GM19193 (cell line): ENCODE data around the gene IRF4.
A peak's percentile ranks its signal among the peaks of the same experiment; 100 is the strongest.

Experiments used
- POLR2A ChIP-seq: IDR thresholded peaks from 4 replicates; pipeline ENCODE4 v1.6.1; 2011; ENCODE audit not compliant: insufficient read depth, insufficient read length; ENCODE audit errors: extremely low read depth

IRF4 gene

GRCh38 chr6:393391-394221, 2.1 kb downstream of the IRF4 start:
- peak; percentile 73 for TF ChIP-seq POLR2A

GRCh38 chr6:394641-395289, 3.2 kb downstream of the IRF4 start:
- TF ChIP-seq POLR2A: peak; percentile 48

- peak; percentile 65 for TF ChIP-seq POLR2A
These were observed 4.0 kb downstream of the IRF4 start for GRCh38 chr6:395432-396125.

GRCh38 chr6:396126-396520, 4.6 kb downstream of the IRF4 start:
- TF ChIP-seq POLR2A: peak; percentile 19

DNA sequence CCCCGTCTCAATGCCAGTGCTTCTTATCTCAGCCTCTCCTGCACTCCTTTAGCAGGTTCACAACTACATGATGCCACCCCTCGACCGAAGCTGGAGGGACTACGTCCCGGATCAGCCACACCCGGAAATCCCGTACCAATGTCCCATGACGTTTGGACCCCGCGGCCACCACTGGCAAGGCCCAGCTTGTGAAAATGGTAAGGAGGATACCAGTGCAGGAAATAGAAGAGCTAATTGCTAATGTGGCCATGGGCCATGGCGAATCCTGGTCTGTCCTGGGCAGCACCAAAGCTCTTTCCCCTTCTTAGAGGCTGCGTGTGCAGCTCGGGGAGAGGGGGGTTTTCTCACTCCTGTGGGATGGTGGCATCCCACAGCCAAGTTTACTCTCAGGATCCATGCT, 5.5 kb downstream of the IRF4 start:
- peak; percentile 61 for TF ChIP-seq POLR2A

DNA sequence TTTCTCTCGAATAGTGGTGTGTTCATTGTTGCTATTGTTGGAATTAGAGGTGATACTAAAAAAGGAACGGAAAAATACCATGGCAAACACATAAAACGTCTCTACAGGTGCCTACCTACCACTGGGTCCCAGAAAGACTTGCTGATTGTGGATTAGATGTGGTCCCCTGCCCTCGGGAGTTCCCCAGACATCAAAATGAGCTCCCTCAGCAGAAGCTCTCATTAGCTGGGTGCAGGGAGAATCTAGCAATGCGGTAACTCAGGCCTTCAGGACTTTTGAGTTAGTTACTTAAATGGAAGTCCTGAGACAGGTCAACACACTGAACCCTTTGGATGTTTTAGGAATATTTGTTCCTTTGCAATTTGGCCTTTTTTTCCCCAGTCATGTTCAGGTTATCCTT, 6.1 kb downstream of the IRF4 start:
- no peak for TF ChIP-seq POLR2A

DNA sequence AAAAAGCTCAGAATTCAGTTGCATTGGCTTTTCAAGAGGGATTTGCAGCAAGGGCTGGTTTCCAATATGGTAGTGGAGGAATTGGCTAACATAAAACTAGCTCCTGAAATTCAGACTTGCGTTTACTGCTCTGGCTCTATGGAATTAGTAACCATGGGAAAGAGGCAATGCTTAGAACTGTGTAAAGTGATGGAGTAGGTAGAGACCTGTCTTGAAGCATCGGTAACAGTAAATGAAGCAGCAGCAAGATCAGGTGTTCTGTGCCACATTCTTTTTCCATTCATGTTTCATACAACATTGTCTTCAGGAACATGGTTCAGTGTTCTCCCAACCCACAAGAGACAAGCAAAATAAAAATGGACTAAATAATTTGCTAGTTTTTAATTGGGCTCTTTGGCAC, 6.5 kb downstream of the IRF4 start:
- TF ChIP-seq POLR2A: no peak

DNA sequence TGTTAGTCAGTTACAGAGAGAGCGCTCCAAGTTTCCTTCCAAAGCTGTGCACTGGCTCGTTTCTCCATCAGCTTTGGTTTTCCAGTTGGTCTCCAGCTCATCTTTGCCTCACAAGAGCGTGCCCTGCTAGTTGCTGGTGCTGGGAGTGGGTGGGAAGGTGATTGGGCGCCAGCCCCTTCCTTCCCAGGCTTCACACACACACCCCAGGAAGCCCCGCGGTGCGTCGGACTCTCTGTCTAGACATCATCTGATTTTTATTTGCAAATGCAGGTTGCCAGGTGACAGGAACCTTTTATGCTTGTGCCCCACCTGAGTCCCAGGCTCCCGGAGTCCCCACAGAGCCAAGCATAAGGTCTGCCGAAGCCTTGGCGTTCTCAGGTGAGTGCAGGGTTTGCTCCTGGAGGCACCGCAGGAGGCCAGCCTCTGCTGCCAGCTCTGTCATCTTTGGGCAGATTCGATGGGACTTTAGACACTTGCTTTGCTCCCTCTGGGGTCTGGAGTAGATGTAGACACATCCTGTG, 7.1 kb downstream of the IRF4 start:
- TF ChIP-seq POLR2A: peak; percentile 81

GRCh38 chr6:399785-400534, 8.4 kb downstream of the IRF4 start:
- TF ChIP-seq POLR2A: peak; percentile 77

DNA sequence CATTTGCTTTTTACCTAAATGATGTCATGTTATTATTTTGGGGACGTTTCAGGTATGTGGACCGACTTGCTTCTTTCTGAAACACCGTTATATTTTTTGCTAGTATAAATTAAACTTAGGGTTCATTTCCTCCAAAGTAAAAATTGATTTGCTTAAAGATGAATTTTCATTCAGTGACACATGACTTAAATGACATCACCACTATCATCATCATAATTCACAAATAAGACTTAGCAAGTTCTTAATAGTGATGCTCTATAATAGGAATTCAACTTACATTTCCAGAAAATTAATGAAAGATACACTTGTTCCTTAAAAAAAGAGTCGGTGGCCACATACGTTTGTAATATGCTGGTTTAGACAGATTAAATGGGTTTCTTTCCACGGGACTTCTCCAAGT, 9.3 kb downstream of the IRF4 start:
- TF ChIP-seq POLR2A: no peak

GRCh38 chr6:401239-401993, 9.9 kb downstream of the IRF4 start:
- peak; percentile 88 for TF ChIP-seq POLR2A

DNA sequence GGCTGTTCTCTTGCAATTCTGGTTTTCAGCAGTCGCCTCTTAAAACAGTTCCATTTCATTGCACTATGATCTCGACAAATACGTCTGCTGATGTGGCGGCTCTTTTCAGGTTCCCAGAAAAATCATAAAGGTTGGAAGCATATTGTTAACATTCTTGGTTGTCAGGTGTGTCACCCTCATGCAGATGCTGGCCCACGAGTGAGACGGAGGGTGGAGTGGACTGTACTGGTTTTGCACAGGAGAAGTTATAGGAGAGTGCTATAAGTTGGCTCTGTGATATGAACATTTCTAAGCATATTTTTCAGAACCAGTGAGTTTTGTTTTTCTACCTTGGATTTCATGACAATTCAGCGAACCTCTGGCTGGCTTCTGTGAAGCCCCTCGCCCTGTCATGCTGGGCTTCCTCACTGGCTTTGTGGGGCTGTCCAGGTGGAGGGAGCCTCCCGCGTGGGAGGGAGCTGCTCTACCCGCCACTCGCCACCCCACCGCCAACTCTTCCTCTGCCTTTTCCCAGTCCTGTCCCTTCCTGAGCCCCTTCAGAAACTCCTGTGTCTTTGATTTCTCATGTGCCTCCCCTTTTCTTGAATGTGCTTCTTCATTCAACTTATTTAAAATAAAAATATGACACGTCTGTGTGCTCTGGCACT, 10.6 kb downstream of the IRF4 start:
- no peak for TF ChIP-seq POLR2A

DNA sequence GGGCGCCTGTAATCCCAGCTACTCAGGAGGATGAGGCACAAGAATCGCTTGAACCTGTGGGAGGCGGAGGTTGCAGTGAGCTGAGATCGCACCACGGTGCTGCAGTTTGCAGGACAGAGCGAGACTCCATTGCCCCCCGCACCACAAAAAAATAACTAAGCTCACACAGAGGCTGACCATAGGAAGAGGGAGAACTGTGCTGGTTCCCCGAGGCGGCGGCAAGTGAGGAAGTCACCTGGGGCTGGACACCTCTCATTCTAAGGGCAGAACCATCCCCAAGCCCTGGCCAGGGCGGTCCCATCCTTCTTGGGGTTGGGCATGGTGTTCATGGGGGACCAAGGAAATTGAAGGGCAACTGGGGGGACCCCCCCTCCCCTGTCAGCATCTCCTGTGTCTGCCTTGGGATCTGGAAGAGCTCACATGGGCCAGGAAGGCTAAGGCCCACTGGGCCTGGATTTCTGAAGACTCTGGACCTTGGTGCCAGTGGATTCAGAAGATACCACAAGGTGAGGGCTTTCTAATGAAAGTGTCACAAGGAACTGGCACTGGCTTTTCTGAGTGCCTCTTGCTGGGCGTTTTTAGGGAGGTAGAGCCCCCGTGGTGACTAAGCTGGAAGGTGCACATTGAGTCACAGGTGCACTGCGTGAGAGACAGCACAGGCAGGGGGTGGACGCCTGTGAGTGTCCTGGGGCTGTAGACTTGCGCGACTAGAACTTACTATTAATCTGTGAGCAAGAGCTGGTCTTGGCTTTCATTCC, 11.5 kb downstream of the IRF4 start:
- TF ChIP-seq POLR2A: peak; percentile 71
